NCI-H2029 (cell line): ENCODE measurements around the gene ASIC3.

Experiments used
- DNase-seq: peaks from one replicate; lab custom pipeline; 2025; lab: John Stamatoyannopoulos, UW

Gene ASIC3

DNA sequence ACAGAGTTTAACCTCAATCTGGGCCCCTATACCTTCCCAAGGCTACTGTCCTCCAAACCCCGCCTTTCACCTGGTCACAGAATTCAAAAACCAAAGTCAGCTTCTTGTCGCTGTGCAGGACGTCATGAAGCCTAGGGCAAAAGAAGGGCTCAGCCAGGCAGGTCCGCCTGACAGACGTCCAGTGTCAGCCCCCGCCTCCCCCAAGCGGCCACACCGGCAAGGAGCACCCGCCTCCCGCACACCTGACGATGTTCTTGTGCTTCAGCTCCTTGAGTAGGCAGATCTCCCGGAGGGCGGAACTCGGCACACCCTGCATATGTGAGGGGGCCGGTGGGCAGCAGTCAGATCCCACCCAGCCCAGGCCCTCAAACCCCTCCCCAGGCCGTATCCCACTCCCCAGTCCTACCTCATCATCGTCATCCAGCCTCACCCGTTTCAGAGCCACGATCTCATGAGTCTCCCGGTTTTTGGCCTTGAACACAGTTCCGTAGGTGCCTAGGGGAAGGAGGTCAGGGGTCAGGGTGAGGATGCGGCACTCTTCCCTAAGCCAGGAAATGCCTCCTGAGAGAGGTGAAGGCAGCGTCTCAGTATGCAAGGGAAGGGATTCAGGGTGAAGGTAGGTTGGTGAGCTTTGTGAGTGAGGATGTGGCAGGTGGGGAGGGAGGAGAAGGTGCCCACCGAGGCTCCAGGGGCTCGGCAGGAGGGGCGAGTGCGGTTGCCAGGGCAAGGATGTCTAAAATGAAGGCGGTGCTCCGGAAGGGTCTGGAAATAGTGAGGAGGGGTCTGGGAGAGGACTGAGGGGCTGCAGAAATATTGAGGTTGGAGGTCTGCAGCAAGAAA lies 8.6 kb downstream of the ASIC3 start:
- no peak for DNase-seq

DNA sequence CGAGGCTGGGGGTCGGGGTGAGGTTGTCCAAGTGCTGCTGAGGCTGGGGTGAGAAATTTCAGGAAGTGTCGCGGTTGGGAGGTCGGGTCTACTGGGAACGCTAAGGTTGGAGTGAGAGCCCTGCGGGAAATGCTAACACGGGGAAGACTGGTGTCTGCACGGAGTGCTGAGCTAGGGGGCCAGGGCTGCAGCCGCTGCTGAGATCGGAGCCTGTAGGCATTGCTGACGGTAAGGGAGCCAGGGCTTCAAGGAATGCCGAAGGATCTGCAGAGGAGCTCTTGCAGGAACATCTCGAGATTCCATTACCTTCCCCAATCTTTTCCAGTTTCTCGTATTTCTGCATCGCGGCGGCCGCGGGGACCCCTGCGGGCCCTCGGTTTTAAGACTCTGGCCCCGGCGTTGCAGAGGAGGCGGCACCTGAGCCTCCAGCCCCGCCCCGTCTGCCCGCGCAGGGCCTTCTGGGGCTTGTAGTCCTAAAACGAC lies 9.2 kb downstream of the ASIC3 start, which contains the start of gene CDK5:
Gene CDK5, minus strand, starts transcription at position 392 of the 483 bp plus-strand sequence. Its CDS starts 49 bp downstream, at position 343.
- DNase-seq = no peak

GRCh38 chr7:151057989-151058780 lies 9.9 kb downstream of the ASIC3 start:
- peak; percentile 99 for DNase-seq

- DNase-seq = no peak
Measured at GRCh38 chr7:151058781-151059366, 10.5 kb downstream of the ASIC3 start.

DNA sequence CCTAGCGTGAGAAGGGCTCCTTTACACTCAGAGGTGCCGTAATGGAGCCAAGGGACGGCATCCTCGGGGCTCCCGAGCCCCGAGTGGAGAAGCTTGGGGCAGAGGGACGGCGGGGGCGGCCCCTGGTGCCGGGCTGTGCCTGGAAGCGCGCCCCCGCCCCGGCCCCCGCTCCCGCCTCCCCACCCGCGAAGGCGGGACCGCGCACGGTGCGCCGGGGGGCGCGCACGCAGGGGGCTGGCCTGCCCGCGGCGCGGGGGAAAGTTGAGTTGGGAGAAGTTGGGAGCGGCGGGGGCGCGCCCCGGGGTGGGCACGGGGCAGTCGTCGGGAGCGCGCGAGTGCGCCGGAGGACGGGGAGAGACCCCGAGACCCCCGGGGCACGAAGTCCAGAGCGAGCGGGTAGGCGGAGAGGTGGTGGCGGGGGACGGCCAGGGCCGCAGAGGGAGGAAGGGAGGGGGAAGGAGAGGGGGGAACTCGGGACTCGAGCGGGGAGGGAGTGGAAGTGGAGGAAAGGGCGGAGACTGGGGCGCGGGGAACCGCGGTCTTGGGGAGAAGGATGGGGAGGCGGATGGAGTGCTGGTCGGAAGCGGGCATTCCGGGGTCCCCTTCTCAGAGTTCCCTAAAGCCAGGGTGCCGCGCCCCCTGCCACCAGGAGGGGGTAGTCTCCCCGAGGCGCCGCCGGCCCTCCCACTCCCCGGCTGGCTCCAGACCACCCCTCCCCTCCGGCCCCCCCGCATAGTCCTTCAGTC lies 11.2 kb downstream of the ASIC3 start, which contains the start of gene SLC4A2:
Gene SLC4A2, plus strand, starts transcription at position 223 of the 746 bp plus-strand sequence. CDS start 2,399 bp downstream, outside the sequence.
- DNase-seq = peak; percentile 42

DNA sequence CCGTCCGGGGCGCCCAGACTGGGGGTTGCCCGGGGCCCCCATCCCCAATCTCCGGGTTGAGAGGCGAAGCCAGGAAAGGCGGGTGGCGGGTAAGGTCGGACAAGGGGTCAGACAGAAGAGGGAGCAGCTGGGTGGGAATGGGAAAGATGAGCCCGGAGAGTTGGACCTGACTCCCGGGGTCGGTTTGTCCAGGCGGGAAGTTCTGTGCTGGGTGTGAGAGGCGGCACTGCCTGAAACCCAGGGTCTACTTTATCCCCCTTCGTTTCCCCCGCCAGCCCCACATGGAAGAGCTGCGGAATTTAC lies 11.7 kb downstream of the ASIC3 start:
- DNase-seq = no peak

GRCh38 chr7:151060416-151061212 lies 12.3 kb downstream of the ASIC3 start:
- no peak for DNase-seq

GRCh38 chr7:151061213-151062110 lies 13.1 kb downstream of the ASIC3 start:
- no peak for DNase-seq

GRCh38 chr7:151062111-151062398 lies 13.7 kb downstream of the ASIC3 start:
- DNase-seq = no peak

DNA sequence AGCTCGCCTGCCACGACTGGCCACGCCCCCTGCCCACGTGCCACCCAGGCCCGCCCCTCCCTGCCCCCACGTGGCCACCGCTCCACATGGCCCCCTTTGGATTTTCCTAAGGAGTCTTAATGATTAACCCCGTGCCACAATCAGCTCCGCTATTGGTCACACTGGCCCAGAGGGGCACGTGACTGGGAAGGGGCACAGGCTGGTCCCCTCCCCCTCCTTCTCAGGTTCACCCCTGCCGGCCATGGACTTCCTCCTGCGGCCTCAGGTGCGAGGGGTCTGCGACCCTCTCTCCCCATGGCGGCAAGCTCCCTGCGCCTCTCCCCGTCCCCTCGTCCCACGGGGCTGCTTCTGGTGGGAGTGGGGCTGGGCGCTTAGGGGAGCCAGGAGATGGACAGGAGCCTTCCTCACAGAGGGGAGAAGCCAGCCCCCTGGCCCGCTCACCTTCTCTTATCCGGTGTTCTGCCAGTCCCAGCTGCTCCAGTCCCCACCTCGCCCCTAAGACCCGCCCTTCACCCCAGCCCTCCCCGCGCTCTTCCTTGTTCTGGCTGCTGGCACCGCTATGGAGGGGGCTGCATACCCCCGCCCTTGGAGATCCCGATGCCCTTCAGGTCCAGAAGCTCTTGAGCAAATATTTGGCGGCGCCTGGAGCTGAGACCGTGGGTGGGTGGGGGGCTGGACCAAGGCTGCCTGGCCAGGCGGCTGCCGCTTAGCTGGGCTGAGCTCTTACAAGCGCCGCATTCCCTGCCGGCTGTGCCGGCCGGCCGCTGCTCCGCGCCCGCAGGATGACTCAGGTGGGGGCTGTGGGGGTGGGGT lies 14.3 kb downstream of the ASIC3 start:
- DNase-seq = no peak

- DNase-seq = no peak
Measured at GRCh38 chr7:151063212-151063561, 14.9 kb downstream of the ASIC3 start.

DNA sequence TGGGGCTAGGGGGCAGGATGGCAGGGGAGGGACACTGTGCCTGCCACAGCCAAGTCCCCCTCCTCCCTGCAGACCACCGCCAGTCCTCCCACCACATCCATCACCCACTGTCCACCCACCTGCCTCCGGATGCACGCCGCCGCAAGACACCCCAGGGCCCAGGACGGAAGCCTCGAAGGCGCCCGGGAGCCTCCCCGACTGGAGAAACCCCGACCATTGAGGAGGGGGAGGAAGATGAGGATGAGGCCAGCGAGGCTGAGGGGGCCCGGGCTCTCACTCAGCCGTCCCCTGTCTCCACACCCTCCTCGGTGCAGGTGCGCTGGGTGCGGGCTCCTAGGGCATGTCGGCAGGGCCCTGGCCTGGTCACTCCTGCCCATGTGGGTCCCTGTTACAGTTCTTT lies 16.1 kb downstream of the ASIC3 start:
- DNase-seq = no peak

GRCh38 chr7:151064993-151065392 lies 16.7 kb downstream of the ASIC3 start:
- no peak for DNase-seq

- DNase-seq = no peak
Measured at GRCh38 chr7:151065516-151065915, 17.2 kb downstream of the ASIC3 start.

DNA sequence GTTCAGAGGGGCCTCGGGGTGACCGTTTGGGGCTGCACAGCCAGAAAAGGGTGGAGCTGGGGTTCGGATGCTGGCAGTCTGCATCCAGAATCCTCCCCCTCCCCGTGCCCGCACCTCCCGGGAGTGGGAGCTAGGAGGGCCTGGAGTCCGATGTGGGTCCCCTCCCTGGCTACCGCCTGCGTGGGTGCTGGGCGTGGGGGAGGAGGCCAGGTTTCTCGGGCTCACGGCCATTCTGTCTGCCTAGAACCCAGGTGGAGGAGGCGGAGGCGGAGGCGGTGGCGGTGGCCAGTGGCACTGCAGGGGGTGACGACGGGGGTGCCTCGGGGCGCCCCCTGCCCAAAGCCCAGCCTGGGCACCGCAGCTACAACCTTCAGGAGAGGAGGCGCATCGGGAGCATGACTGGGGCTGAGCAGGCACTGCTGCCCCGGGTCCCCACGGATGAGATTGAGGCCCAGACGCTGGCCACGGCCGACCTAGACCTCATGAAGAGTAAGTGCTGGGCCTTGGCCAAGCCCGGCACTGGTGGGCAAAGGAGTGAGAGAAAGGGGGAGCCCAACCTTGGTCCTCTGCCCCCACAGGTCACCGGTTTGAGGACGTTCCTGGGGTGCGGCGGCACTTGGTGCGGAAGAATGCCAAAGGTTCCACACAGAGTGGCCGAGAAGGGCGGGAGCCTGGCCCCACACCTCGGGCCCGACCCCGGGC lies 18.1 kb downstream of the ASIC3 start:
- DNase-seq = no peak

GRCh38 chr7:151068069-151068773 lies 19.9 kb downstream of the ASIC3 start:
- DNase-seq = no peak

DNA sequence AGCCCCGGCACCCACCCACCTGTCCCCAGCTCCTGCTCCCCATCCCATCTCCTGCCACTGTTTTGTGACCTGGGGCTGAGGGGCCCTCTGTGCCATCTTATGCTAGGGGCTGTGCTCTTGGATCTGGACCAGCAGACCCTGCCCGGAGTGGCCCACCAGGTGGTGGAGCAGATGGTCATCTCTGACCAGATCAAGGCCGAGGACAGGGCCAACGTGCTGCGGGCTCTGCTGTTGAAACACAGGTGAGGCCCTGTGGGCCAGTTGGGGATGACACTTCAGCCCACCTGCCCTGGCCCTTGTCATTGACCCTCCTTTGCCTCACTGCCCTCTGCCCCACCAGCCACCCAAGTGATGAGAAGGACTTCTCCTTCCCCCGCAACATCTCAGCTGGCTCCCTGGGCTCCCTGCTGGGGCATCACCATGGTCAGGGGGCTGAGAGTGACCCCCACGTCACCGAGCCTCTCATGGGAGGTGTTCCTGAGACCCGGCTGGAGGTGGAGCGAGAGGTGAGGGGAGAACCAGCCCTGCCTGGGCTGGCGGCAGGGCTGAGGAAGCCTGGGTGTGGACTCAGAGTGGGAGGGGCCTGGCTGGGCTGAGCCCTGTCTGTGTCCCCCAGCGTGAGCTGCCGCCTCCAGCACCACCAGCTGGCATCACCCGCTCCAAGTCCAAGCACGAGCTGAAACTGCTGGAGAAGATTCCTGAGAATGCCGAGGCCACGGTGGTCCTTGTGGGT lies 21.7 kb downstream of the ASIC3 start:
- DNase-seq = no peak
